GM21515 (cell line): ENCODE data around the gene LRTM1.

ENCODE experiments used
- ATAC-seq: cut with Tn5 transposase; IDR thresholded peaks from one replicate; pipeline ENCODE4 v1.9.1; 2021; ENCODE audit not compliant: unreplicated experiment

Gene LRTM1

GRCh38 chr3:54897028-54897711 is 30.7 kb downstream of the LRTM1 start:
- no peak for ATAC-seq

- ATAC-seq: no peak
These were observed 32.2 kb downstream of the LRTM1 start for GRCh38 chr3:54895613-54896012.

GRCh38 chr3:54892168-54892567 is 35.7 kb downstream of the LRTM1 start:
- ATAC-seq: no peak

- ATAC-seq: no peak
These were observed 36.3 kb downstream of the LRTM1 start for GRCh38 chr3:54891540-54891897.

GRCh38 chr3:54889731-54890130 is 38.1 kb downstream of the LRTM1 start:
- ATAC-seq: no peak

GRCh38 chr3:54888873-54889272 is 39.0 kb downstream of the LRTM1 start:
- no peak for ATAC-seq

- ATAC-seq: no peak
These were observed 39.7 kb downstream of the LRTM1 start for GRCh38 chr3:54888162-54888561.

- ATAC-seq: no peak
These were observed 45.6 kb downstream of the LRTM1 start for GRCh38 chr3:54882129-54882833.

- no peak for ATAC-seq
These were observed 49.7 kb downstream of the LRTM1 start for GRCh38 chr3:54878145-54878544.

GRCh38 chr3:54877730-54878129 is 50.1 kb downstream of the LRTM1 start:
- no peak for ATAC-seq

GRCh38 chr3:54876694-54877093 is 51.2 kb downstream of the LRTM1 start:
- ATAC-seq: no peak

GRCh38 chr3:54875596-54876268 is 52.1 kb downstream of the LRTM1 start:
- ATAC-seq: no peak

GRCh38 chr3:54874816-54875556 is 52.9 kb downstream of the LRTM1 start:
- no peak for ATAC-seq

- ATAC-seq: no peak
These were observed 54.5 kb downstream of the LRTM1 start for GRCh38 chr3:54873059-54874010.

GRCh38 chr3:54871867-54872266 is 56.0 kb downstream of the LRTM1 start:
- ATAC-seq: no peak

- no peak for ATAC-seq
These were observed 57.4 kb downstream of the LRTM1 start for GRCh38 chr3:54870423-54870822.
